ENCODE measurements around the gene TTC4.

The TTC4 gene, protein sequence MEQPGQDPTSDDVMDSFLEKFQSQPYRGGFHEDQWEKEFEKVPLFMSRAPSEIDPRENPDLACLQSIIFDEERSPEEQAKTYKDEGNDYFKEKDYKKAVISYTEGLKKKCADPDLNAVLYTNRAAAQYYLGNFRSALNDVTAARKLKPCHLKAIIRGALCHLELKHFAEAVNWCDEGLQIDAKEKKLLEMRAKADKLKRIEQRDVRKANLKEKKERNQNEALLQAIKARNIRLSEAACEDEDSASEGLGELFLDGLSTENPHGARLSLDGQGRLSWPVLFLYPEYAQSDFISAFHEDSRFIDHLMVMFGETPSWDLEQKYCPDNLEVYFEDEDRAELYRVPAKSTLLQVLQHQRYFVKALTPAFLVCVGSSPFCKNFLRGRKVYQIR

DNA sequence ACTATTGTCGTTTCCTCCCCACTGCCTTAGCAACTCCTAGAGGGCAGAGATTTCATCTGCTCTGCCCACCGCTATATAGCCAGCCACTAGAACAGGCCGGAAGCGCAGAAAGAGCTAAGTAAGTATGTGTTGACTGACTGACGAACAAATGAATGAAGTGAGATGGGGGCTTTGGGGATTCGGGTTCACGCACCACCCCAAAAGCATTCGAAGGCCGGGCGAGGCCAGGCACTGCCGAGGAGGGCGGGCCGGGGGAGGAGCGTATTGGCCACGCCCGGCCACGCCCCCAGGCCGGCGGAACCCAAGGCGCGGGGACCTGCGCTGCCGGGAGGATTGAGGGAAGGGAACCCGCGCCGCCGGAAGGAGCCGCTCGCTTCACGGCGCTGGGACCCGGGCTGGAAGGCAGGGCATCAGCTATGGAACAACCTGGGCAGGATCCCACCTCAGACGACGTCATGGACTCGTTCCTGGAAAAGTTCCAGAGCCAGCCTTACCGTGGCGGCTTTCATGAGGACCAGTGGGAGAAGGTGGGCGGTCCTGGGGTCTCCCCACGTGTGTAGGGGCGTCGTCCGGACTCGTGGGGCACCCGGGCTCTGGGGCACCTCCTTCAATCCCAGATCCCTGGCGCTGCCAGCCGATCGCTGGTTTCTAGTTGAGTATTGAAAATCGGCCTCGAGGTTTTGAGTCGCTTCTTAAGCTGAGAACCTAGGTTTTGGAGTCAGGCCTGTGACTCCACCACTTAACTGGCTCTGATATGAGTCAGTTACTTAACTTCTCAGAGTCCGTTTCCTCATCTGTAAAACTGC lies at the start of gene TTC4:
Gene TTC4, plus strand, starts transcription at position 369 of the 806 bp plus-strand sequence. Its CDS starts 48 bp downstream, at position 417.
- in situ Hi-C loops (cut with HindIII; ENCODE audit: low sequenced_read_pairs) = loop anchor here (5.0 kb wide), 1 partner anchor 42 kb away; no protein-coding TSS in a partner anchor

DNA sequence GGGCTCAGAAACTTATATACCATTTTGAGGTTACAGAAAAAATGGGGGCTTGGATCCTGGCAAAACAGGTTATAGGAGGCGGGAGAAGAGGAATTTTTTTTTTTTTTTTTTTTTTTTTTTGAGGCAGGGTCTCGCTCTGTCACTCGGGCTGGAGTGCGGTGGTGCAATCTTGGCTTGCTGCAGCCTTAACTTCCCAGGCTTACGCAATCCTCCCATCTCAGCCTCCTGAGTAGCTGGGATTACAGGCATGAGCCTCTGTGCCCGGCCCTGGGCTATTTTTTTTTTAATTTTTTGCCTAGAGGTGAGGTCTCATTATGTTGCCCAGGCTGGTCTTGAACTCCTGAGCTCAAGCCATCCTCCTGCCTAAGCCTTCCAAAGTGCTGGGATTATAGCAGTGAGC lies 49.3 kb upstream of the TTC4 start:
- in situ Hi-C loops (cut with HindIII; ENCODE audit: low sequenced_read_pairs) = loop anchor here (5.0 kb wide), 1 partner anchor 44 kb away; the partner anchor contains the start of gene FAM151A

DNA sequence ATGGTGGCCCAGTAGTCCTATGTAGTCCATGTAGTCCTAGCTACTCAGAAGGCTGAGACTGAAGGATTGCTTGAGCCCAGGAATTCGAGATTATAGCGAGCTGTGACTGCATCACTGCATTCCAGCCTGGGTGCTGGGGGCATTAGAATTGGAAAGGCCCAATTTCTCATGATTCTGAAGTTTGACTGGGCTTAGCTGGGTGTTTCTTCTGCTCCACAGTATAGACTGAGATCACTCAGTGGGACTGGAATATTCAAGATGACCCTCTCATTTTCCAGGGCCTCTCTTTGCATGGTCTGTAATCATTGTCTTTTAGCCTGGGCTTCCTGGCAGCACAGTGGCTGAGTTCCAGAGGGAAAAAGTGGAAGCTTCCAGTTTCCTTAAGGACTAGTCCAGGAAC lies 47.9 kb upstream of the TTC4 start:
- in situ Hi-C loops (cut with HindIII; ENCODE audit: low sequenced_read_pairs) = loop anchor here (5.0 kb wide), 1 partner anchor 45 kb away; the partner anchor contains the start of gene FAM151A

DNA sequence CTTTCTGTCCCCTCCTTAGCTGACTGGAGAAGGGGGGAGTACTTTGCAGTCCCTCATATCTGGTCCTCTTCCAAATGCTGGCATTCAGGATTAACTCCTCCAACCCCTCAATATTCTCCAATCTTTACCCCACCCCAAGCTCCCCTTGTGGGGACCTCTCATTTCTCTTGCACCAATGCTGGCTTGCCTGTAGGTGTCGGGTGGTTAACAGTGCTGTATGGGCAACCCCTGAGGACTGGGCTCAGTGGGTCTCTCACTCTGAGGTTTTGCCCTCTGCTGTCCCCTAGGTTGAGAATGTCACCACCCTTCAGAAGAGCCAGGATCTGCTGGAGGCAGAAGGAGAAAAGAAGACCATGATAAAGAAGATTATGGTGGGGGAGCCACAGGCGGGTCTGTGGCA lies 47.1 kb upstream of the TTC4 start:
- in situ Hi-C loops (cut with HindIII; ENCODE audit: low sequenced_read_pairs) = loop anchor here (5.0 kb wide), 1 partner anchor 46 kb away; the partner anchor contains the start of gene FAM151A

DNA sequence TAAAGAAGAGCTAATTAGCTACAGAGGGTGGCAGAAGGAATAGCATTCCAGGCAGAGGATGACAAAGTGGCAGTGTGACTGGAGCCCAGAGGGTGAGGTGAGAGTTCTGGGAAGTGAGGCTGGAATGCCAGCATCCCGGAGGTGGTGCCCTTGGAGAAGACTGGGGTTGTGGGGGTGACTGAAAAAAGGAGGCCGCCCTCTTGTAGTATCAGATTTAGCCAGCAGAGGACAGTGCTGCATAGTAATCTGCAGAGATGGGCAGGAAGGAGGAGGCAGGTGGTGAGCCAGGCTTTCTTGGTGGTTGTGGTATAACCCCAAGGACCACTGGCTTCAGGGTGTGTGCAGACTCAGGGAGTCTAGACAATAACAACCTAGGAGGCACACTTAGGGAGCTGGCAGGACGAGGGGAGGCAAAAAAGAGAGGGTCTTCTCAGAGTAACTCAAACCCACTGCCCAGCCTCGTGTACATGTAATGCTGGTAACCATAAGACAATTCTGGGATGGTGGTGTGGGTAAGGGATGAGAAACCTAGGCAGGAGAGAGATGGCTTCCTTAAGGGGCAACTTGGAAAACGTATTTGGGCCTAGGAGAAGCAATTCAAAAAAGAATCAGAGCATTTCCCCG lies 43.6 kb upstream of the TTC4 start:
- in situ Hi-C loops (cut with HindIII; ENCODE audit: low sequenced_read_pairs) = no loop called here

GRCh38 chr1:54678776-54679643 lies 36.7 kb upstream of the TTC4 start:
- in situ Hi-C loops (cut with HindIII; ENCODE audit: low sequenced_read_pairs) = no loop called here

DNA sequence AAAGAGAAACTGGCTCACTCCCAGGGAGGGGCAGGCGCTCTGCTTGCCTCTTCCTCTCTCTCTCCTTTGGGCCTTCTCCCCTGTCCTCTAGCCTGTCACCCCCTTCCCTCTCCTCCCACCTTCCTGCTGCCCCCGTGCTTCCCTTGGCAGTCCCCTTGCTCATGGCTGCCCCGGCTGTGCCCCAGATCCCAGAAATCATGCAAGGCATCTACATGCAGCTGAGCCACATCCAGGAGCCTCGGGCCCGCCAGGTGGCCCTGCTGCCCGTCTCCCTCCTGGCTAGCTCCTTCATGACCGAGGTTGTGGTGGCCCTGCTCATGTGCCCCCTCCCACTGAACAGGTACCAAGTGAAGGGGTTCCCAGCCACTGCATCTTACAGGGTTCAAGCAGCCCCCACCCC lies 36.0 kb upstream of the TTC4 start:
- in situ Hi-C loops (cut with HindIII; ENCODE audit: low sequenced_read_pairs) = no loop called here

GRCh38 chr1:54680387-54680786 lies 35.3 kb upstream of the TTC4 start:
- in situ Hi-C loops (cut with HindIII; ENCODE audit: low sequenced_read_pairs) = no loop called here

GRCh38 chr1:54681358-54681757 lies 34.3 kb upstream of the TTC4 start:
- in situ Hi-C loops (cut with HindIII; ENCODE audit: low sequenced_read_pairs) = no loop called here

DNA sequence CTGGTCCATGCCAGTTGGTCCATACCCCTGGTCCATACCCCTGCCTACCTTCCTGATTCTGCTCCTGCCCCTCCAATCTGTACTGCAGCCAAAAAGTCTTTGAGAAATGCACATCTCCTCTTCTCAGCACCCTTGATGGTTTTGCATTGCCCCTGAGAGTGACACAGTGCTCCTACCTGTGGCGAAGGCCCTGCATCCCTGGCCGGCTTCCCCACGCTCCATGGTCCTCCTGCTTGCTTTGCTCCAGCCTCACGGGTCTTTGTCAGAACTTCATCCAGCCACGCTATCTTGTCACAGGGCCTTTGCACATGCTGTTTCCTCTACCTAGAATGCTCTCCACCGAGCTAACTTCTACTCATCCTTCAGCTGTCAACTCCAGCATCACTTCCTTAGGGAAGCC lies 32.2 kb upstream of the TTC4 start:
- in situ Hi-C loops (cut with HindIII; ENCODE audit: low sequenced_read_pairs) = no loop called here

- in situ Hi-C loops (cut with HindIII; ENCODE audit: low sequenced_read_pairs) = no loop called here
These were observed 30.2 kb upstream of the TTC4 start for GRCh38 chr1:54685335-54685905.

GRCh38 chr1:54686155-54686554 lies 29.5 kb upstream of the TTC4 start:
- in situ Hi-C loops (cut with HindIII; ENCODE audit: low sequenced_read_pairs) = no loop called here

DNA sequence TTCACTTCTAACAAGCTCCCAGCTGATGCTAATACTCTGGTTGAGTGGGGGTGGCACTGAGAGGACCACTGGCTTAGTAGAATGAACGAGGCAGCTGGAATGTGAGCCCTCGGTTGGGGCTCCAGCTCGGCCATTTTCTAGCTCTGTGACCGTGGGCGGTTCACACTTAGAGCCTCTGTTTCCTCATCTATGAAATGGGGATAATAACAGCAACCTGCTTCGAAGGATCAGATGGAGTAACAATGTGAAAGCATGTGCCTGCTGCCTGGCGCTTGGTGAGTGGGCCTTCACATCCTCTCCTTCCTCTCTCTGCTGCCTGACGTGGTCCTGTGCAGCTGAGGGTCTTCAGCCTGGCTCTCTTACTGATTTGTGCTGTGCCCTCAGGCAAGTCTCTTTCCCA lies 20.9 kb upstream of the TTC4 start:
- in situ Hi-C loops (cut with HindIII; ENCODE audit: low sequenced_read_pairs) = no loop called here

- in situ Hi-C loops (cut with HindIII; ENCODE audit: low sequenced_read_pairs) = no loop called here
These were observed 20.4 kb upstream of the TTC4 start for GRCh38 chr1:54695221-54695620.

DNA sequence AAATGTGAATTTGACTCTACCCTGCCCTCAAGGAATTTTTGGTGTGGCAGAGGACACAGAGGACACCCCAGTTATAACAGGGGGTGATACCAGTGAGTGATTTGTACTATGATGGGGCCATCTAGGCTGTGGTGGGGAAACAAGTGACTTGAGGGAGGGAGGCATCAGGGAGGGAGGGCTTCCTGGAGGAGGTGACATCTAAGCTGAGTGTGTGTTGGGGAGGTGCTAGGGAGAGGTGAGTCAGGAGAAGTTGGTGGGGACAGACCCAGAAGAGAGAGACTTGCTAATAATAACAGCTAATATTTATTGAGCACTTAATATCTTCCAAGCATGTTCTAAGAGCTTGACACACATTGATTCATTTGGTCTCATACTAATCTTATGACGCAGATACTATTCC lies 19.9 kb upstream of the TTC4 start:
- in situ Hi-C loops (cut with HindIII; ENCODE audit: low sequenced_read_pairs) = no loop called here

DNA sequence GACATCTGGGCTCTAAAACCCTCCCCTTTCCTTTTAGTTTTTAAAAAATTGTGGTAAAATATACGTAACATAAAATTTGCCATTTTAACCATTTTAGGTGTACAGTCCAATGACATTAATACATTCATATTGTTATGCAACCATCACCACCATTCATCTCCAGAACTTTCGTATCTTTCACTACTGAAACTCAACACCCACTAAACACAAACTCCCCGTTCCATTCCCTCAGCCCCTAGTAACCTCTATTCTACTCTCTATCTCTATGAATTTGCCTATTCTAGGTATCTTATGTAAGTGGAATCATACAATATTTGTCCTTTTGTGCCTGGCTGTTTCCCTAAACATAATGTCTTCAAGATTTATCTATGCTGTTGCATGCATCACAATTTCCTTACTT lies 19.4 kb upstream of the TTC4 start:
- in situ Hi-C loops (cut with HindIII; ENCODE audit: low sequenced_read_pairs) = no loop called here

DNA sequence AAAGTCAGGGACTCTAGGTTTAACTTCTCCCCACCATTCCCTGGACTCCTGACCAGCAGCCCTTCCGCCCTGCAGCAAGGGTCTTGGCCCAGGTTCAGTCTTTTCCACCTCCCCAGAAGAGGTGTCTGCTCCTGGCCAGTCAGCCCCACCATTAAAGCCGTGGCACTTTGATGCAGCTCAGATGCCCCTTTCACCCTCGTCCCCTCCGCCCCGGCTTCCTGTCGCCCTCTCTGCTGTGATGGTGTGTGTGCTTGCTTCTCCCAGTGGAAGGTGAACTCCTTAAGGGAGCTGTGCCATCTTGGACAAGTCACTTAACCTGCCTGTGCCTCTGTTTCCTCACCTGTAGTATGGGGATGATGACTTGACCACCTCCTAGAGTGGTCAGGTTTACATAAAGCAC lies 17.8 kb upstream of the TTC4 start:
- in situ Hi-C loops (cut with HindIII; ENCODE audit: low sequenced_read_pairs) = no loop called here

- in situ Hi-C loops (cut with HindIII; ENCODE audit: low sequenced_read_pairs) = no loop called here
These were observed 17.3 kb upstream of the TTC4 start for GRCh38 chr1:54698346-54698745.

GRCh38 chr1:54699936-54700525 lies 15.6 kb upstream of the TTC4 start:
- in situ Hi-C loops (cut with HindIII; ENCODE audit: low sequenced_read_pairs) = no loop called here

- in situ Hi-C loops (cut with HindIII; ENCODE audit: low sequenced_read_pairs) = no loop called here
These were observed 14.6 kb upstream of the TTC4 start for GRCh38 chr1:54701066-54701465.
